KMS-11 (cell line): ENCODE results near the gene SLC25A19.

ENCODE experiments used
- H2AFZ ChIP-seq: fragments of 200-600 bp; sonication (generic); 2 replicates; pipeline ENCODE4 v1.6.1; 2016; ENCODE audit warnings: antibody characterized with exemption, mixed run types, low read depth
- H3K27ac ChIP-seq: fragments of 200-600 bp; sonication (generic); 2 replicates; pipeline ENCODE4 v1.6.1; 2016; ENCODE audit warnings: mild to moderate bottlenecking, mixed run types
- H3K27me3 ChIP-seq: fragments of 200-600 bp; sonication (generic); 2 replicates; pipeline ENCODE4 v1.6.1; 2017; ENCODE audit warnings: mild to moderate bottlenecking, low read depth, mixed run types, moderate library complexity; ENCODE audit not compliant: insufficient read depth
- H3K36me3 ChIP-seq: fragments of 200-600 bp; sonication (generic); 2 replicates; pipeline ENCODE4 v1.6.1; 2017; ENCODE audit warnings: mild to moderate bottlenecking, mixed run types; ENCODE audit not compliant: insufficient read depth
- H3K4me1 ChIP-seq: fragments of 200-600 bp; sonication (generic); 2 replicates; pipeline ENCODE4 v1.6.1; 2016; ENCODE audit warnings: mild to moderate bottlenecking, low read depth, mixed run types; ENCODE audit not compliant: poor library complexity, severe bottlenecking
- H3K4me2 ChIP-seq: fragments of 200-600 bp; sonication (generic); 2 replicates; pipeline ENCODE4 v1.7.0; 2016; ENCODE audit warnings: mild to moderate bottlenecking, mixed run types
- H3K4me3 ChIP-seq: fragments of 200-600 bp; sonication (generic); IDR thresholded peaks from 2 replicates; pipeline ENCODE4 v1.6.1; 2017; ENCODE audit warnings: low read depth, low read length, mixed read lengths; ENCODE audit not compliant: insufficient read depth
- H3K79me2 ChIP-seq: fragments of 200-600 bp; sonication (generic); 2 replicates; pipeline ENCODE4 v1.6.1; 2016; ENCODE audit warnings: low read depth, mixed run types; ENCODE audit not compliant: insufficient read depth
- H3K9ac ChIP-seq: fragments of 200-600 bp; sonication (generic); 2 replicates; pipeline ENCODE4 v1.6.1; 2016; ENCODE audit warnings: mild to moderate bottlenecking, mixed run types
- H4K20me1 ChIP-seq: fragments of 200-600 bp; sonication (generic); 2 replicates; pipeline ENCODE4 v1.6.1; 2016; ENCODE audit warnings: mild to moderate bottlenecking, mixed run types; ENCODE audit not compliant: insufficient read depth
- CTCF ChIP-seq: fragments of 200-600 bp; sonication (generic); conservative IDR thresholded peaks from 2 replicates; pipeline ENCODE4 v1.6.1; 2017; ENCODE audit warnings: low read depth, mild to moderate bottlenecking, antibody characterized with exemption, low read length, moderate library complexity, mixed read lengths

SLC25A19 gene

GRCh38 chr17:75238020-75238580 lies 51.1 kb downstream of the SLC25A19 start:
- peaks cover 6% of the 10 kb centered on the region; the same call in 1 of the 2 replicates for H4K20me1 ChIP-seq
- peaks cover 11% of the 10 kb centered on the region; the same call in 1 of the 2 replicates for H3K36me3 ChIP-seq
- no peak overlapping the region for H2AFZ ChIP-seq
- no peaks in the 10 kb centered on the region for H3K27me3 ChIP-seq
- H3K79me2 ChIP-seq, result no peaks in the 10 kb centered on the region
- no peak for TF ChIP-seq CTCF
- no peak overlapping the region for H3K4me3 ChIP-seq
- no peak overlapping the region for H3K27ac ChIP-seq
- no peak overlapping the region for H3K4me2 ChIP-seq
- no peak overlapping the region for H3K9ac ChIP-seq
- H3K4me1 ChIP-seq, result peaks cover 8% of the 10 kb centered on the region

GRCh38 chr17:75237100-75238014 lies 51.9 kb downstream of the SLC25A19 start:
- H3K4me1 ChIP-seq, result peaks cover 8% of the 10 kb centered on the region
- H4K20me1 ChIP-seq, result peaks cover 6% of the 10 kb centered on the region; the same call in 1 of the 2 replicates
- H3K27ac ChIP-seq, result no peak overlapping the region
- H3K4me3 ChIP-seq, result no peak overlapping the region
- H3K36me3 ChIP-seq, result peaks cover 18% of the 10 kb centered on the region; the same call in 1 of the 2 replicates
- H3K4me2 ChIP-seq, result no peak overlapping the region
- no peak for TF ChIP-seq CTCF
- H3K79me2 ChIP-seq, result no peaks in the 10 kb centered on the region
- H3K9ac ChIP-seq, result no peak overlapping the region
- no peaks in the 10 kb centered on the region for H3K27me3 ChIP-seq
- H2AFZ ChIP-seq, result no peak overlapping the region

- H3K27ac ChIP-seq, result no peak overlapping the region
- H2AFZ ChIP-seq, result no peak overlapping the region
- peaks cover 26% of the 10 kb centered on the region; the same call in 1 of the 2 replicates for H3K36me3 ChIP-seq
- no peak overlapping the region for H3K4me2 ChIP-seq
- no peaks in the 10 kb centered on the region for H4K20me1 ChIP-seq
- no peaks in the 10 kb centered on the region for H3K79me2 ChIP-seq
- no peaks in the 10 kb centered on the region for H3K27me3 ChIP-seq
- H3K4me3 ChIP-seq, result no peak overlapping the region
- H3K4me1 ChIP-seq, result no peaks in the 10 kb centered on the region
- H3K9ac ChIP-seq, result no peak overlapping the region
- no peak for TF ChIP-seq CTCF
Measured at GRCh38 chr17:75232786-75233185, 56.4 kb downstream of the SLC25A19 start.

GRCh38 chr17:75231741-75232464 lies 57.3 kb downstream of the SLC25A19 start:
- no peak for TF ChIP-seq CTCF
- Histone ChIP-seq H3K27ac (no peak overlapping the region), H4K20me1 (no peaks in the 10 kb centered on the region), H3K79me2 (no peaks in the 10 kb centered on the region), H2AFZ (no peak overlapping the region), H3K36me3 (peaks cover 26% of the 10 kb centered on the region; the same call in 1 of the 2 replicates), H3K4me1 (no peaks in the 10 kb centered on the region), H3K9ac (no peak overlapping the region), H3K4me2 (no peak overlapping the region), H3K4me3 (no peak overlapping the region), H3K27me3 (no peaks in the 10 kb centered on the region)
